ENCODE data around the gene IGSF8.
"Not testable (repeated sequence)": the region's sequence is repeated elsewhere in the genome, so short reads cannot be mapped to it uniquely, and the experiment has no call there.

IGSF8 gene

DNA sequence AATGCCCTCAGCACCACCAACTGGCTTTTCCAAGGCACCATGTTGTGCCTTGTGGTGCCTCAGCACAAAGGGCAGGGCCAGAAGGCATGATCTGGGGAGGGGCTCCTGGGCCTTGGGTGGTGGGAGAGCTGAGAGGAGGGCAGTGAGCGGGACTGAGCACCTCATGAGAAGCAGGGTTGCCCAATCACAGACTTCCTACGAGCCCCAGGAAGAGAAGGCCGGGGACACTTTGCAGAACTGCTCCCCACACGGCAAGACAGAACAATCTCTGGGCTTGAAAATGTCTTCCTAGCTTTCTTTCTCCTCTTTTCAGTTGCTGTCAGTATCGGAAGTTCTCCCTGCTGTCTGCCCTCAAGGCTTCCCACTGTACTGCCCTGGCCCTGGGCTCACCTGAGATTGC lies 35.2 kb downstream of the IGSF8 start:
- DNase-seq, result no peak

DNA sequence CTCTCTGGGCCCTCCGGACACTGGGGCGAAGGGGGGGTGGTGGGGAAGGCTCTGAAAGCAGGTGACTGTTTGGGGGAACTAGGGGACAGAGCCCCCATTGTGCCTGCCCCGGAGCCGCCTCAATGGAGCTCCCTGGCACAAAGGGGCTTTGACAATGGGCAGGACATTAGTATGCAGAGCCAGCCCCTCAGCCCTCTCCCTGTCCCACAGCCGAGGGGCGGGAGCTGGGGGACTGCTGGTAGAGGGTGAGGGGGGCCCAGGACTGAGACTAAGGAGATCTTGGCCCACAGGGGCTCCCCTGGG lies 36.2 kb downstream of the IGSF8 start:
- no peak for DNase-seq

DNA sequence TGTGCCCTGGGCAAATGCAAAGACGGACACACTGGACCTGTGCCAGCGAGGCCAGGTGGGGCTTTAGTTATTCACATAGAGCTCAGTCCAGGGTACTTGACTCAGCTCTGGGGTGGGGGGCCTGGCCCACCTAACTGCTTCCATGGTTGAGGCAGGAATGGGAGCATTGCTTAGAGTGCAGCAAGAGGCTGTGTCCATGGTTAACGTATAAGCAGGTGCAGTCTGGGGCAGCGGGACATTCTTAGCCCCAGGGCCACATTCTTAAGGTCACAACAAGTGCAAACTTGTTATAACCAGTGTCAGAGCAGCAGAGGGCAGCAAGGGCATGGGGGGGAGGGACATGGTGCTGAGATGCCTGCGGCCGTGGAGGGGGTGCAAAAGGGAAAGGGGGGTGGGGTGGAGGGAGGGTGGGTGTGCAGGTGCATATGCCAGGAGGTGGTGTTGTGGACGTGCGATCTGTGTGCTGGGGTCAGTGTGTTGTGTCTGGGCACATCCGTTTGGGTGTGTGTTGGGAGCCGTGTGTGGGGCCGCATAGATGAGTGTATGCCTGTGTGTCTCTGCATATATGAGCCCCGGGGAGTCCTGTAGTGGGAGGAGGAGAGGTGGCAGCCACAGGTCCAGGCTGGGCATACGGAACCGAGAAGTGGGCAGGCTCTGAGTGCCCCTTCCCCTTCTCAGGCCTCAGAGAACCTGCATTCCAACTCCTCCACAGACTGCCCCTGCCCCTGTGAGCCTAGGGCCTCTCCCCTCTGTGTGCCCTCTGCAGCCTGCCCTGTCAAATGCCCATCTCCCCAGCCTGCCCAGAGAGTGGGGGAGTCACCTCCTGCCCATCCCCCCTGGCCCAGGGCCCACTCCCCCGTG lies 36.8 kb downstream of the IGSF8 start:
- DNase-seq, result no peak

DNA sequence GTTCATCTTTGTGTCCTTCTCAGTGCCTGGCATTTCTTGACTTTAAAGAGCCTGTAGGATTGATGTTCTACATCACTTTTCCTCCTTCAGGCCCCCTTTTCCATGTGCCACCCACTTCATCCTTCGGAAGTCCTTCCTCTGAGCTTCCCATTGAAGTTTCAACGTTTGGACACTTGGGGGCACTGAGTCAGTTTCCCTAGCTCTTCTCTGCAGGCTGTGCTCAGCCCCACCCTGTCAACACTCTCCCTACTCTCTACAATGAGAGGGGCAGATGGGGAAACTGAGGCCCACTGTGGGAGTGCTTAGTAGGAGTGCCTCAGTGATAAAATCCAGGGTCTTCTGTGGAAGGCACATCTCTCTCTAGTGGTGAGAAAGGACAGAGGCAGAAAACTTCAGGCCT lies 40.3 kb downstream of the IGSF8 start:
- no peak for DNase-seq

DNA sequence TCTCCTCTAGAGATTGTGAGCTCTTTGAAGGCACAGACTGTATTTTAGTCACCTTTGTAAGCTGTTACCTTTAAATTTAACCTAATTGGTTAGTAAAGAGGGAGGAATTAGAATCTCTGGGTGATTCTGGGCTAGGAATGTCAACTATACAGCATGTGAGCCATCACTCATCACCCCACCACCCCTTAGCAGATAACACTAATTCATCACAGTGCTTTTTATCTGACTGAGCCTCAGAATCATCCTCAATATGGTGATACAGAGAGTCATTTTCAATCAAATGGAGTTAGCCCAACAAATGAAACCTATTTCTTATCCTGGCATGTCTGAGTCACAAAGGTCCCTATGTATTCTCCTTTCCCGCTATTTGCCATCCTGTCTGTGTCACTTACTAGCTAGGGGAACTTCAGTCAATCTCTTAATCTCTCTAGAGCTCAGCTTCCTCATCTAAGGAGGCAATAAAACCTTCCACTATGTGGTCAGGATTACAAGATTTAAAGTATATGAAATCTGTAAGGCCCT lies 41.7 kb downstream of the IGSF8 start:
- no peak for DNase-seq

DNA sequence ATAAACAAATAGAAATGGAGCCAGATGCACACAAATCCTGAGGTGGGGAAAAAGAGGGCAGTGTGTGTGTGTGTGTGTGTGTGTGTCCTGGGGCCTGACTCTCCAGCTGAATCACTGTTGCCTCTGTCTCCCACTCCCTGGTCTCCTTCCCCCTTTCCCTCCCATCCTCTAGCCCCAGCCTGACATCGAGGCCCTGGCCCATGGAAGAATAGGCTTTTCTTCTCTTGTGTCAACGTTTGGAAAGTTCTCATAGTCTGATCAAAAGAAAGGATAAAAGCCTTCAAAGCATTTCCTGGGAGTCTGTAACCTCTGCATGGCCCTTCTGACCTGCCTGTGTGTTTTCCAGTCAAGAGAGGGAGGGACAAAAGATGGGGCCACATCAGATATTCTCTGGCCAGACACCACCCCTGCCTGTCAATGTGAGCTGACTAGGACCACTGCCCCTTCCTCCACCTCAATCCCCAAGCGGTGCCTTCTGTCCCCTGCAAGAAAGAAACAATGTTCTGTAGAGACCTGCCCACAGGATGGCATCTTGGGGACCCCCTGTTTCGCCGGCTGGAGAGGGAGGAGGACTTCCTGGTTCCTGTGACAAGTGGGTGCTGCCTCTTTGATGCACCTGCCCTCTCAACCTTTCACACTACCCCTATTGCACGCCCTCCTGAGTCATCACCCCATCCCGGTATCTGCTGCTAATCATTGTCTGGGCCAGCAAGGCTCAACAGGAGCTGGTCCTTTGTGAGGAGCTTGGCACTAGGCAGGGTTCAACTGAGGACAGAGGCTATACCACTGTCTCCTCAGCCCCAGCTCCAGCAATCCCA lies 44.7 kb downstream of the IGSF8 start:
- DNase-seq, result no peak

DNA sequence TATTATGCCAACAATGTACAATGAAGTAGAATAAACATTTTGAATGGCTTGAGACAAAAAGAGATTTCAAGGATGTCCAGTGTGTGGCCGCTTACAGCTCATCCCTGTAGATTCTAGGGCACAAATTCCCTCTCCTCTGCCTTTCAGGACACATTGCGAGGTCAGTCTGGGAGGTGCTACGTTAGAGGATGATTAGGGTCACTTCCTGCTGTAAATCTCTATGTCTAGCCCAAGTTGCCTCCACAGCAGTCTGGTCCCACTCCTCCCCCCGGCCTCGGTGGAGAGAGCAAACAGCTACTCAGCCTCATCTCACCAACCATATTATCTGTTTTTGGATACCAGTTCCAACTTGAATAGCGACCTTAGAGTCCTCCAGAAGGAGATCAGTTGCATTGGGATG lies 45.5 kb downstream of the IGSF8 start:
- DNase-seq, result no peak

DNA sequence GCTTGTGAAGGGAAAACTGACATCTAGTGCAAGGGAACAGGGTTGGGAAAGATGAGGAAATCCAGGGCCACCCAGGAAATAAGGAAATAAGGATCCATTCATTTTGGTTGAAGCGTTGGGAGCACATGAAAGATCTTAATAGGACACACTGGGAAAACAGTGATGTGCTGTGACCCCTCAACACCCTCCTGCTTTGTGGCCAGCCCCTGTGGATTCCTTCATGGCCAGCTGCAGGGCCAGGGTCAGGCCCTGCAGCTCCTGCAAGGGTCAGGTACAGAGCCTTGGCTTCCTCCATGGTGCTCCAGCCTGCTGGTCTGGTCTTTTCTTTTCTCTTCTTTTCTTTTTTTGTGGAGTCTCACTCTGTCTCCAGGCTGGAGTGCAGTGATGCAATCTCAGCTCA lies 47.8 kb downstream of the IGSF8 start:
- no peak for DNase-seq

DNA sequence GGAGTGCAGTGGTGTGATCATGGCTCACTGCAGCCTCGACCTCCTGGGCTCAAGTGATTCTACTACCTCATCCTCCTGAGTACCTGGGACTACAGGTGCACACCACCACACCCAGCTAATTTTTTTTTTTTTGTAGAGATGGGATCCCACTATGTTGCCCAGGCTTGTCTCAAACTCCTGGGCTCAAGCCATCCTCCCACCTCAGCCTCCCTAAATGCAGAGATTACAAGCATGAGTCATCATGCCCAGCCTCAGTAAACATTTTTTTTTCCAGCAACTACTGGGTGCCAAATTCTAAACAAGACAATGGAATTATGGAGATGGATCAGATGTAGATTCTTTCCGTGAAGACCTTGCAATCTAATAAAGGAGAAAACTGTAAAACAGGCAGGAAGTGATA lies 48.2 kb downstream of the IGSF8 start:
- DNase-seq, result not testable (repeated sequence)

DNA sequence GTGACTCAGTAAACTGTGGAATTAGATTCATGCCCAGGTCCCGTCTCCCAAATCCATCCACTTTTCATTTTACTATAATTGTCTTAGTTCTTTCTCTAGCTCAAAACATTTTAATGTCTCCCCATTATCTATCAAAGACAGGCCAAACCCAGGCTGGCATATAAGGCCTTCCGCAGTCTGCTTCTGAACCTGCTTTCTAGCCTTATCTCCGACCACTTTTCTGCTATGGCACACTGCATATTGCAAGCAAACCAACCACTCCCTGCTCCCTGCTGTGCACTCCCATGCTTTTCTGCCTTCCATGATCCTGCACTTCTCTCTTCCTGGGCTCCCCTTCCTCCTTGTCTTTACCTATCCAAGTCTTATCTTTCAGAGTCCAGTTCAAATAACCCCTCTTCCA lies 49.3 kb downstream of the IGSF8 start:
- no peak for DNase-seq

DNA sequence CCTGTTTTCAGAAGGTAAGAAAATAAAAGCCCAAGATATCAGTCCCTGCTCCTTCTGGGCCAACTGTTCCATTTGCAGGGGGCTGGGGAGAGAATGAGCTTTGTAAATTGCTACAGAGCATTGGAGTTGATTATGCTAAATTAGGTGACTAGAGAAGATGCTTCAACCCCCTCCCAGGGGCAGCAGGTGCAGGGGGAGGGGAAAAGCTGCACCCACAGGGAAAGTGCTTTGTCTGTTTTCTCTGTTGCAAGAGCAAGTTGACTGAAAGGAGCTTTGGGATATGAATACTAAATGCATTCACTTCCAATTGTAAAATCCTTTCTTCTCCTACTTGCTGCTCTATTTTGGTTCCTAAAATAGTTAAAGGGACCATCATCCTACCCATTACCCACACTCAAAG lies 50.1 kb downstream of the IGSF8 start:
- DNase-seq, result no peak

DNA sequence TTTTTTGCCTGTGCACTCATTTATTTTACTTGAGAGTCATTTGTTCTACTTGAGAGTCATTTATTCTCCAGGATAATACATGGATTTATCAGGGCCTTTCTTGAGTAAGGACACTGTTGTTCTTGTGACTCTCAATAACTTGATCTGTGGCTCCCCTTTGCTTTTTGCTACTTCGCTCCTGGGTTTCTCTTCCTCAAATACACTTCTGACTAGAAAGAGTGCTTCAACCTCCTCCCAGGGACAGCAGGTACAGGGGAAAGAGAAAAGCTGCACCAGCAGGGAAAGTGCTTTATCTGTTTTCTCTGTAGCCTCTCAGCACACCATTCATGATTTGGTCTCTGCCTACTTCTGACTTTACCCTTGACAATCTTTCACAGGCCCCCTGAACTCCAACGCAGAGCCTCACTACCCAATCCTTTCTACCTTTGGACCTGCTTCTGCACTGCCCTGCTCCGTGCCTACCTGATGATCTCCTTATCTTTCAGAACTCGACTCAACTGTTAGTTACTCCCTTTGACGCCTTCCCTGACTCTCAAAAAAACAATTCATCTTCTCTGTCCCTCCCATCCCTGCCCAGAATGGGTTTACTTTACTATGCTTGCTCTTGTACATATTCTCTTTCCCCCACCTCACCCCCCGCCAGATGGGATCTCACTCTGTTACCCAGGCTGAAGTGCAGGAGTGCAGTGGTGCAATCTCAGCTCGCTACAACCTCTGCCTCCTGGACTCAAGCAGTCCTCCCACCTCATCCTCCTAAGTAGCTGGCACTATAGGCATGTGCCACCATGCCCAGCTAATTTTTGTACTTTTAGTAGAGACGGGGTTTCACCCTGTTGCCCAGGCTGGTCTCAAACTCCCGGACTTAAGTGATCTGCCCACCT lies 51.1 kb downstream of the IGSF8 start:
- DNase-seq, result no peak

DNA sequence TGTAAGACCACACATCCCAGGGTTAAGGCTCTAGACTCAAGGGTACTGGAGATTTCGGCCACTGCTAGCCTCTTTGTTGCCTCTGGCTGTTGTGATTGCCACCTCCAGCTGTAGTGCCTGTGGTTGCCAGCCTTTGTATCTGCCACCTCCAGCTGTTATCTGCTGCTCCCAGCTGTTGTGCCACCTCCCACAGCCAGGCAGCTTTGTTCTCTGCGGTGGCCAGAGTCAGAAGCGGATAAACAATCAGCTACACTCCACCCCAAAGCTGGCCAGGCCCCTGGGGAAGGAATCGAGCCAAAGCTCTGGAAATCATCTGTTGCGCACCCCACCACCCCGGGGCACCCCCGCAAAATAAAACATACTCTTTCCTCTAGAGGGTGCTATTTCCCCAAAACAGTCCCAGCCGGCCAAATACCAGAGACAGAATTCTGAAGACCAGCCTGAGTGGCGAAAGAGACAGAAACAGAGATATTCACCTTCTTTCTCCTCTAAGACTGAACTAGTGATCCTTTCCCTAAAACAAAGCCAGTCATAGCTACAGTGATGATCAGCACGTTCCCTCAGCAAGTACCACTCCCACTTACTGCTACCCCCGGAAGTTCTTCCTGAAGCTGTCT lies 51.8 kb downstream of the IGSF8 start:
- peak; percentile 74 for DNase-seq

DNA sequence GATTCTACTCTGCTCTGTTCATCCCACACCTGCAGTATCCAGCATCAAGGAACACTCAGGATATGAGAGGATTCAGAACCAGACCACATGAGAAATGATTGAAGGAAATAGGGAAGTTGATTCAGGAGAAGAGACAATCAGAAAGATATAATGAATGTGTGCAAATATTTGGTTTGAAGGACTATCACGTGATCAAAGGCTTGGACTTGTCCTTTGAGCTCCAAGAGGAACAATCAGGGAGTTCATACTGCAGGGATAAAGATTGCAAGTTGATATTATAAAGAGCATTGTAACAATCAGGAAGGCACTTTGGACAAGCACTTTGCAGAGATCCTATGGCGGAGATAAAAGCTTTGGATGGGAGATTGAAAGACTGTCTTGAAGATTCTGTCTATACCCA lies 52.8 kb downstream of the IGSF8 start:
- DNase-seq, result no peak

DNA sequence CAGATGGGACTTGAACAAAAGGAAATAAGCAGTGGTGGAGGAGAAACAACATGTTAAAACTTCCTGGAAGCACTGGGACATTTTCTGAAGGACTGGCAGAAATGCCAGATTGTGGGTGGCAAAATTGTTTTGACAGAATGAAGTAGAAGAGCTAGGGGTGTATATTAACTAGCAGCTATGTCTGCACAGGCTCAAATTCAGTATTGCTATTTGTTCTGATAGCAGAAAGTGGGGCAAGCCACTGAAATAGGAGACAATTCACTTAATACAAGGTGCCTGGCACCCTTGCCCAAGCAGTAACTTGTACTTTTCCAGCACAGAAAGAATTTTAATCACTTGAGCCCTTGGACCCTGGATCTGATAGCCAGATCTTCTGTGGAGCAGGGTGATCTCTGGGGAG lies 54.9 kb downstream of the IGSF8 start:
- no peak for DNase-seq
